GM10266 (cell line): Measurements from ENCODE around the gene PDCD4.

Experiments
- DNase-seq: peaks from one replicate; pipeline ENCODE4 v3.0.0; 2012; ENCODE audit errors: extremely low spot score
- TF ChIP-seq, protein P1 (sequence below): IDR thresholded peaks from 2 replicates; pipeline ENCODE4 v1.5.1; 2012; ENCODE audit warnings: mild to moderate bottlenecking, low read depth; ENCODE audit not compliant: control insufficient read depth, insufficient read depth; ENCODE audit errors: missing control alignments

Gene PDCD4

DNA sequence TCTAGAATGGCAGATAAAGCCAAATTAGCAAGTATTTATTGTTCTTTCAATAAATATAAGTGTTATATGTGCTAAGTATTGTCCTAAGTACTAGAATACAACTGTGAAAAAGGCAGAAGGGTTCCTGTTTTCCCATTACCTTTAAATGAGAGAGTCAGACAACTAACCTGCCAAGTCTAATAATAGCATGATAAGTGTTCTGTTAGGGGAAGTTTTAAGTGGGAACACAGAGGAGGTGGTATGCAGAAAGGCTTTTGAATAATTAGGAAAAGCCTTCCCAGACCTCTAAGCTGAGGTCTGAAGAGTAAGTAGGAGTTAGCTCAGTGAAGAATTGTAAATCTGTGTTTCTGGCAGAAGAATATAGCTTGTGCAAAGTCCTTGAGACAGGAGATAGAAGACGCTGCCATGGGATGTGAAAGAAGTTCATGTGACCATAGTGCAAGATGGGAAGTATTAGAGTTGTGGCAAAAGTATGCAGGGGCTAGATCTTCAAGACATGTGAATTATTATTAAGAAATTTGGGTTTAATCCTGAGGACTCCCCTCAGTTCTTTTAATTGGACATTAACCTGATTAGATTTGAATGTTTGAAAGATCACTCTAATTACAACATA, 60.1 kb downstream of the PDCD4 start:
- DNase-seq, result no peak
- TF ChIP-seq, protein P1, sequence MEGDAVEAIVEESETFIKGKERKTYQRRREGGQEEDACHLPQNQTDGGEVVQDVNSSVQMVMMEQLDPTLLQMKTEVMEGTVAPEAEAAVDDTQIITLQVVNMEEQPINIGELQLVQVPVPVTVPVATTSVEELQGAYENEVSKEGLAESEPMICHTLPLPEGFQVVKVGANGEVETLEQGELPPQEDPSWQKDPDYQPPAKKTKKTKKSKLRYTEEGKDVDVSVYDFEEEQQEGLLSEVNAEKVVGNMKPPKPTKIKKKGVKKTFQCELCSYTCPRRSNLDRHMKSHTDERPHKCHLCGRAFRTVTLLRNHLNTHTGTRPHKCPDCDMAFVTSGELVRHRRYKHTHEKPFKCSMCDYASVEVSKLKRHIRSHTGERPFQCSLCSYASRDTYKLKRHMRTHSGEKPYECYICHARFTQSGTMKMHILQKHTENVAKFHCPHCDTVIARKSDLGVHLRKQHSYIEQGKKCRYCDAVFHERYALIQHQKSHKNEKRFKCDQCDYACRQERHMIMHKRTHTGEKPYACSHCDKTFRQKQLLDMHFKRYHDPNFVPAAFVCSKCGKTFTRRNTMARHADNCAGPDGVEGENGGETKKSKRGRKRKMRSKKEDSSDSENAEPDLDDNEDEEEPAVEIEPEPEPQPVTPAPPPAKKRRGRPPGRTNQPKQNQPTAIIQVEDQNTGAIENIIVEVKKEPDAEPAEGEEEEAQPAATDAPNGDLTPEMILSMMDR, result no peak

DNA sequence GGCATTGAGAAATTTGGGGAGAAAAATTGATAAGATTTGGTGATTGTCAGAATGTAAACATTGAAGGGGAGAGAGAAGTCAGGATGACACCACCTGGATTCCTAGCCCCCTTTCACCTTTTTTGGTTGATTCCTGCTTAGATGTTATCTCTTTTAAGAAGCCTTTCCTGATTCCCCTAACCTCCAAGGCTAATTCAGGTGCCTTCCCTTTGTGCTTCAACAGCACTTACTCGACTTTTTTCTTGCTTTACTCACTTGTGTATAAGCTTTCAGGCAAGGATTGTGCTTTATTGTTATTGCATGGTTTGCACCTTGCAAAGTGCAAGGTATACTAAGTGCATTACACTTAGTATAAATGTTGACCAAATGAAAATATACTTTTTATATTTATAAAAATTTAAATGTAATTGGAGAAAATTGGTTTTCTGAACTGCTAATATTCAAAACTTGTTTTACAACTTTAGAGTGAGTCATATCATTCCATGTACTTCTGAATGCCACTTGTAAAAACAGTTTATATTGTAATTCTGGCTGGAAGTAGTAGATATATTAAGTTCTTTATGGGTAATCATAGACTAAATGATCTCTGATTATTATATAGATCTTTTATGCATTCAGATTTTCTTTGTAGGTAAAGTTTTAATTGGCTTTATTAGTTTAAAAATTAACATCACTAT, 60.9 kb downstream of the PDCD4 start:
- TF ChIP-seq, protein P1, result no peak
- DNase-seq, result no peak

DNA sequence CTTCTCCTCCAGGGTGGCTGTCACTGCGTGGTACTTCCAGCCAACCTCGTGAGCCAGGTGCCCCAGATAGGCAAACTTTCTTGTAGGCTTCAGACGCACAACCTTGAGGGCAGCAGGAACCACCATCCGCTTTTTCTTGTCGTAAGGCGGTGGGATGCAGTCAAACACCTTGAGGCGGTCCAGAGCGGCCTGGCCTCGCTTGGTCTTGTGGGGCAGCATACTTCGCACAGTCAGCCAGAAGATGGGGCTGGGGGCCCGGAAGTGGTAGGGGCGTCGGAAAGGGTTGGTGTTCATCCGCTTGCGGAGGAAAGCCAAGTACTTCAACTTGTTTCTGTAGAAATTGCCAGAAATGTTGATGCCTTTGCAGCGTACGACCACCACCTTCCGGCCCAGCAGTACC, 65.0 kb downstream of the PDCD4 start:
- TF ChIP-seq, protein P1, result no peak
- no peak for DNase-seq

GRCh38 chr10:110939419-110939818, 67.7 kb downstream of the PDCD4 start:
- TF ChIP-seq, protein P1, result no peak
- DNase-seq, result no peak

DNA sequence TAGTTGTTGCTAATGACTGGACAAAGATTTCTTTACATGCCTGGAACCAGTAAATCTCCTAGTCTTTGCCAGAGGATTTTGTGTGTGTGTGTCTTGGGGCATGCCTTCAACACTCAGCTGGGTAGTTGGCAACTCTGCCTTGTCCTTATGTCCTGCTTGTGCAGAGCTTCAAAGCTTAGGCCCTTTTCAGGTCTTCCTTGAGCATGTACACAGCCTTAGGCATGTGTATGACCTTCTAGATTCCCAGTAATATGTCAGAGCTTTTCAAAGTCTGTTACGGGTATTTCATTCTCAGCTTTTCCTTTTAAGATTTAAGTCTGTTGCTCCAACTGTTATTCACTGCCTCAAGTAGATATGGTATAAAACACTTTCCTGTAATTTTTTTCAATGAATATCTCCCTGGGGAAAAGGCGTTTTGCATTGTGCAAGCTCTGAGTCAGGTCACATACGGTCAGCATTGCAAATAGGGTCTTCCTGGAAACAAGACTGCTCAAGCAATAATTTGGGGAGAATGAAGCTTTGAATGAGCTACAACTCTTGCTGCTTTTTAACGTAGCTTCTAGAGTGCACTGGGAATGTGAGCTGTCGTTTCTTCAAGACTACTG, 73.2 kb downstream of the PDCD4 start:
- no peak for DNase-seq
- TF ChIP-seq, protein P1, result no peak

DNA sequence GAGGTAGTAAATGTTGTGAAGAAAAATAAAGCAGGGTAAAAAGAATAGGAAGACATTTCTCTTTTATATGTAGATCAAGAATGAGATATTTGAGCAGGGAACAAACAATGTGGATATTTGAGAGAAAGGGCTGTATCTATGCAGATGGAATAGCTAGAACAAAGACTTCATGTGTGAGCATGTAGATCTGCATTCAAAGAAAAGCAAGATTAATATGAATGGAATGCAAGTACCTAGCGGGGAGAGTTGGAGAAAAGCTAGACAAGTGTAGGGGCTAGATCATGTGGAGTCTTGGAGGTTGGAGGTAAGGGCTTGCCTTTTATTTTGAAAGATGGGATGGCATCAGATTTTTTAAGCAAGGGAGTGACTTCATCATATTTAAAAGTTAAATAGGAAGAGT, 74.8 kb downstream of the PDCD4 start:
- TF ChIP-seq, protein P1, result no peak
- no peak for DNase-seq

GRCh38 chr10:110947061-110947595, 75.4 kb downstream of the PDCD4 start:
- TF ChIP-seq, protein P1, result no peak
- DNase-seq, result no peak
